ENCODE results near the gene PIP5K1C.
A peak's percentile ranks its signal among the peaks of the same experiment; 100 is the strongest.

Gene PIP5K1C

DNA sequence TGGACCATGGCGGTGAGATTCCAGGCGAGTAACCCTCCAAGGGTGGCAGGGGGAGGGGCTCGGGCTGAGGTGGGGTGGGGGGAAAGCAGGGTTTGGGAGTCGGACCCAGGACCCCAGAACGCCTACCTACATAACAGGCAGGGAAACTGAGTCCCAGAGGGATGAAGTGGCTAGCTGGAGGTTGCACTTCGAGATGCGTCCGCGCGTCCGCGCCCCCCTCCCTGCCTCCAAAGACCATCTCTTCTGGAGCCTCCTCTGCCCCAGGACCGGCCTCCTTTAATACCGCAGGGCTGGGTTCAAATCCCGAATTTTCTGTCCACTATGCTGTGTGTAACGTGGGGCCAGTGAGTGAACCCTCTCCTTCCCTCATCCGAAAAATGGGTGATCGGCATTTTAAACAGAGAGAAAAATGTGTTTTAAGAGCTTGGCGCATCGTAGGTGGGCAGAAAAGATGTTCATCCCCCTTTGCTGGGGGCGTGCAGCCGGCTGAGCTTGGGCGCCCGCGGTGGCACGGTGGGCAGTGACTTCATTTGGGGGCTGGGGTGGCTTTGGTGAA lies 21.7 kb upstream of the PIP5K1C start:
- DNase-seq, result no peak

DNA sequence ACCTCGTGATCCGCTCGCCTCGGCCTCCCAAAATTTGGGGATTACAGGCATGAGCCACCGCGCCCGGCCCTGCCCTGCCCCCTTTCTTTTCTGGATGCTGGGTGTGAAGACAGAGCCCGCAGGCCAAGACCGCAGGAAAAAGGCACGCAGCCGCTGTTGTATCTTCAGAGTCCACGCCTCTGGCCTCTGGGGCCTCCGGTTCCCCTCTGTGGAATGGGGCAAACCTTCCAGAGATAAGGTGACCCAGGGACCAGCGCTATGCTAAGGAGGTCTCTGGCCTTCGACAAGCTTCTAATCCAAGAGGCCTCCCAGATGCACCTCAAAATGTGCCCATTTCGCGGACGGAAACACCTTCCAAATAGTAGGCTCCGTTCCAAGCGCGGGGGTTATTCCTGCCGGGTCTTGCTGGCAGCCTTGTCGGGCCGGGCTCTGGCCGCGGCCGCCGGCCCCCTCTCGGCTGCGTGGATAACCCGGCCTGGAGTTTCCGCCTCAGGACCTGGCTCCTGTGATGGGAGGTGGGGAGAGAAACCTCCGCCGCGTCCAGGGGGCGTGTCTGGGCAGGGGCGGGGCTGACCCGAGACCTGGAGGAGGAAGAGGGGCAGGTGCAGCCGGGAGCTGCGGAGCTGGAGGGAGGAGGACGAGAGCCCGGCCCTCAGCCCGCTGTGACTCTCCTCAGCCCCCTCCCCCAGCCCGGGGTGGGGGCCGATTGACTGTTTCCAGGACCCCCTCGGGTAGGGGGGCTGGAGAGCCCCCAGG lies 21.0 kb upstream of the PIP5K1C start:
- DNase-seq, result peak; percentile 96

DNA sequence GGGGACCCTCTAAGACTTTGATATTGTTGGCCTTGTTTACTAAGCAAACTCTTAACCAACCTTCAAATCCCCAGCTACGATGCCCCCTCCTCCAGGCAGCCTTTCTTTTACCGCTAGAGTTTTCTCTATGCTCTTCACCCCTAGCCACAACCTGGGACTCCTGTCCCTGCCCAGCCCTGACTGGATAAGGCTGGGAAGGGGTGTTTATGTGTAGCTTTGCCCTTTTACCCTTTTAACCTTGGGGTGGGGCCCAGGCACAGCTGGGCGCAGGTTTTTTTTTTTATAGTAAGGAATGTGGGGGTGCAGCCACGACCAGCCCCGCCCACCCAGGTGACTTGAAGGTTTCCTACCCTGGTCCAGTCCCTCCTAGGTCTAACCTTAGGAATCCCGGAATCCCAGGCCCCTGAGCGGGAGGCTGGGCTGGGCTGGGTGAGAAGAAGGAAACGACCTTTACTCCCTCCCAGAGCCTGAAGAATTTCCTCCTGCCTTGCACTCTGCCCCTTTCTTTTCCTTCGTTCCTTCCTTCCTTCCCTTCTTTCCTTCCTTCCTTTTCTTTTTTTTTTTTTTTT lies 20.2 kb upstream of the PIP5K1C start:
- no peak for DNase-seq

DNA sequence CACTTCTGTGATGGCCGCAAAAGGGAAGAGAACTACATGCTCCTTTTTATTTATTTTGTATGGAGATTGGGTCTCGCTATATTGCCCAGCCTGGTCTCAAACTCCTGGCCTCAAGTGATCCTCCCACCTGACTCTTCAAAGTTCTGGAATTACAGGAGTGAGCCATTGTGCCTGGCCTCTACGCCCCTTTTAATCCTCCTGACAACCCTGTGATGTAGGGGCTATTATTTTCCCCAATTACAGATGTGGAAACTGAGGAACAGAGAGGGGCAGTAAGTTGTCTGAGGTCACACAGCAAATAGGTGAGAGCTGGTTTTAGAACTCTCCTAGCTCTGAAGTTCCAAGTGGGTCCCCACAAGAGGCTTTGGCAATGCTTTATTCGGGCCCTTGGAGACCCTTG lies 19.6 kb upstream of the PIP5K1C start:
- DNase-seq, result no peak

DNA sequence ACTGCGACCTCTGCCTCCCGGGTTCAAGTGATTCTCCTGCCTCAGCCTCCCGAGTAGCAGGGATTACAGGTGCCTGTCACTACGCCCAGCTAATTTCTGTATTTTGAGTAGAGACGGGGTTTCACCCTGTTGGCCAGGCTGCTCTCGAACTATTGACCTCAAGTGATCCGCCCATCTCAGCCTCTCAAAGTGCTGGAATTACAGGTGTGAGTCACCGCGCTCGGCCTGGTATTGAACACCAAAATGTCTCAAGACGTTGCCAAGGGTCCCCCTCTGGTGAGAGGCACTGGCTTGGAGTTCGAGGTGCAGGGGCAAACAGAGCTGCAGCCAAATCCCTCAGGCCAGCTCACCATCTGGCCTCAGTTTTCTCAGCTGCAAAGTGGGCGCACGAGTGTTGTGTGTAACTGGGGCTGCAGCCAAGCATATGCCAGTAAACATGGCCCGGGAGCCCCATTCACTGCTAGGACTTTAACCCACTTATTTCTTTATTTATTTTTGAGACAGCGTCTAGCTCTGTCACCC lies 15.9 kb upstream of the PIP5K1C start:
- no peak for DNase-seq

- DNase-seq, result no peak
These were observed 12.7 kb upstream of the PIP5K1C start for GRCh38 chr19:3712663-3713611.

GRCh38 chr19:3710265-3710812 lies 10.1 kb upstream of the PIP5K1C start:
- DNase-seq, result peak; percentile 40

GRCh38 chr19:3708207-3708931 lies 8.1 kb upstream of the PIP5K1C start, which contains the start of gene TJP3:
Gene TJP3, plus strand, starts transcription at chr19:3708384. Its CDS starts 20,049 bp downstream, at chr19:3728433.
- no peak for DNase-seq

DNA sequence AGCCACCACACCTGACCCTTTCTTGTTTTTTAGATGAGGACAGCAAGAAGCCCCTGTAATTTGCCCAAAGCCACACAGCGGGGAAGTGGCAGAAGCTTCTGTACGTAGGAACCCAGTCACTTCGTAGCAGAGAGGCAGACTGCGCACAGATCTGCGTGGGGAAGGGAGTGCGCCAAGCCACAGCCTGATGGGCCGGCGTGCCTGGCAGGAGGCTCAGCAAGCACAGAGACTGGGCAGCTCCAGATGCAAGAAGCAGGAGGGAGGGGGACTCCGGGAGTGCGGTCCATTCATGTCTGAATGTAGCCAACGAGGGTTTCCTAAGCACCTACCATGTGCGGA lies 7.6 kb upstream of the PIP5K1C start:
- no peak for DNase-seq

GRCh38 chr19:3701200-3701599 lies 932 bp upstream of the PIP5K1C start:
- DNase-seq, result no peak

DNA sequence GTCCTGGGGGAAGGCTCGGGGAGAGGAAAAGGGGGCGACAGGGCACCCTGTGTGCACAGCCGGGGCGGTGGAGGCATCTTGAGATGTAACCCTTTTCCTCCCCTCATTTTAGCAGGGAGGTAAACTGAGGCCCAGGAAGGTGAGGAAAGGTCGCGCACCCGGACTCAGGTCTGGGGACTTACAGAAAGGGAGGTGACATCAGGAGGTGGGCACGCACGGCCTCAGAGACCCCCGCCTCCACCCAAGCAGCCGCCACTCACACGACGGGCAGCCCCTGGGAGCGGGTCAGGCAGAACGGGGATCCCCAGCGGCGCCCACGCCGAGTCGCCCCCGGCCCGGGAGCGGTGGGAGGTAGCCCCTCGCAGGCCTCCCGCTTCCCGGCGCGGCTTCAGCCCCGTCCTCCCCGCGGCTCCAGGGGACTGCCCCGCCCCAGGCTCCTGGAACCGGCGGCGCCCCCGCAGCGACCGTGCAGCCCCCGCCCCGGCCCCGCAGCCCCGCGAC lies 477 bp downstream of the PIP5K1C start:
- no peak for DNase-seq

DNA sequence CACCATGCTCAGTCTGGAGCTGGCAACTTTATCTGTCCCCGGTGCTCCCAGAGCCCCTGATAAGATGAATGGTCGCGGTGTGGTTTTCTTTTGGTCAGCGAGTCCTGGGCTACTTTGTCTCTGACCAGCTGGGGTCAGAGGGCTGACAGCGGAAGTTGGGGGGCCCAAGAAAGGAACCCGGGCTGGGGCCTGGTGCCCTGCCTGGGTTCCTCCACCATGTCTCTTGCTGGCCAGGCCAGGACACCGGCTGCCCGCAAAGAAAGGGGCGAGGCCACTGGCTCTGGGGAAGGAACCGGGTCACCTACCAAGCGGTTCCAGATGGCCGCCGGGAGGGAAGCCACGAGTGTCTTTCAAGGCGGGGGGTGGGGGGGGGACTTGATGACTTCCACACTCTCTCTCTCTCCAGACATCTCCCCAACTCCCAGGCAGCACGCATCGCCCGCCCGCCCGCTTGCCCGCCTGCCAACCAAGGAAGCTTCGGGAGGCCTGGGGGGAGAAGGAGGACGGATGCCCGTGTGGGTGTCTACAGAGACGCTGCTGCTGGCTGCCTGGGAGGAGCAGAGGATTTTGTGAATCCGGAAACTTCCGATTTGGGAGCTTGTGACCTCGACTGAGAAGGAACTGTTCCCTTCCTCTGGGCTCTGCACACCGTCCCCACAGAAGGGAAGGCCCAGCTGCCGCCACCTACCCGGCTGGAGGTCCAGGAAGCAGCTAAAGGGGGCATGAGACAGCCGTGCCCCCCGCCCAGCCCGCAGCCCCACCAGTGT lies 1.1 kb downstream of the PIP5K1C start:
- DNase-seq, result no peak

DNA sequence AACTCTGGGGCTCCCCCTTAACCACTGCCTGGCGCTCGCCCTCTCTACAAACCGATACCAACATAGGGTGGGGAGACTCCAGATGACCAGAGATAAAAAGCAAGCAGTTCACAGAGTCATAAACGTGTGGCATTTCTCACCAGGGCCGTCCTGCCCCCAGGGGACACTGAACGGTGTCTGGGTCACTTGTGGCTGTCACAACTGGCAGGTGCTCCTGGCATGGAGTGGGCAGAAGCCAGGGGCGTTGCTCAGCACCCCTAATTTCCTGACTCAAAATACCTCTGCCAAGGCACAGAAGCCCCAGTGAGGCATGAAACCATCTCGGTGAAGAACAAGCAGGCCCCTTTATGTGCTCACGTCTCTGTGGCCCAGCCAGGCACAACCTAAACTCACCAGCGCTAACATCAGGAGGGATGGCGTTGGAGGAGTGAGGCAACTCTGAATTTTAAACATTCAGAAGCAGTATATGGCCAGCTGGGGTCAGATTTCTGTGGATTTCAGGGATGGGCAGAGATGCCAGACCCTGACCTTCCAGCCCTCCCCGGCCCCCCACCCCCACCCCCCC lies 1.8 kb downstream of the PIP5K1C start:
- DNase-seq, result no peak

GRCh38 chr19:3697671-3698385 lies 2.4 kb downstream of the PIP5K1C start:
- DNase-seq, result no peak

DNA sequence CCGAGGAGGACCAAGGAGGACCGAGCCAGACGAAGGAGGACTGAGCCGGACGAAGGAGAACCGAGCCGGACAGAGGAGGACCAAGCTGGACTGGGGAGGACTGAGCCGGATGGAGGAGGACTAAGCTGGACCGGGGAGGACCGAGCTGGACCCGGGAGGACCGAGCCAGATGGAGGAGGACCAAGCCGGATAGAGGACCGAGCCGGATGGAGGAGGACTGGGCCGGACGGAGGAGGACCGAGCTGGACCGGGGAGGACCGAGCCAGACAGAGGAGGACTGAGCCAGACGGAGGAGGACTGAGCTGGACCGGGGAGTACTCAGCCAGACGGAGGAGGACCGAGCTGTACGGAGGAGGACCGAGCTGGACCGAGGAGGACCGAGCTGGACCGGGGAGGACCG lies 3.2 kb downstream of the PIP5K1C start:
- DNase-seq, result no peak

DNA sequence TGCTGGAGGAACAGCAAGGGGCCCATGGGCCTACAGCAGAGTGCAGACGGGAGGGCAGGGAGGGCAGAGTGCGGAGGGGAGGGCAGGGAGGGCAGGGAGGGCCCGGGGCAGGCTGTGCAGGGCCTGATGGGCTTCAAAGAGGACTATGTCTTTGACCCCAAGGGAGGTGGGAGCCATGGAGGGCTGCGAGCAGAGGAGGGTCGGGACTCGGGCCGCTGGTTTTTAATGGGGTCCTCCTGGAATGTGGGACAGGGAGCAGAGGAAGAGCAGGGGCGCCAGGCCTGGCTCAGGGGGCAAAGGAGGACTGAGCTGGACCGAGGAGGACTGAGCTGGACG lies 3.6 kb downstream of the PIP5K1C start:
- no peak for DNase-seq

- no peak for DNase-seq
These were observed 4.1 kb downstream of the PIP5K1C start for GRCh38 chr19:3695986-3696659.

- no peak for DNase-seq
These were observed 5.0 kb downstream of the PIP5K1C start for GRCh38 chr19:3695124-3695733.

All from NCI-H1105 (cell line).